GM19025 (cell line): ENCODE data around the gene NMD3.
"Not testable (repeated sequence)": the region's sequence is repeated elsewhere in the genome, so short reads cannot be mapped to it uniquely, and the experiment has no call there.

Experiments
- ATAC-seq: cut with Tn5 transposase; IDR thresholded peaks from one replicate; pipeline ENCODE4 v1.9.1; 2021; ENCODE audit warnings: mild to moderate bottlenecking, low read depth, moderate library complexity; ENCODE audit not compliant: unreplicated experiment

The NMD3 gene

DNA sequence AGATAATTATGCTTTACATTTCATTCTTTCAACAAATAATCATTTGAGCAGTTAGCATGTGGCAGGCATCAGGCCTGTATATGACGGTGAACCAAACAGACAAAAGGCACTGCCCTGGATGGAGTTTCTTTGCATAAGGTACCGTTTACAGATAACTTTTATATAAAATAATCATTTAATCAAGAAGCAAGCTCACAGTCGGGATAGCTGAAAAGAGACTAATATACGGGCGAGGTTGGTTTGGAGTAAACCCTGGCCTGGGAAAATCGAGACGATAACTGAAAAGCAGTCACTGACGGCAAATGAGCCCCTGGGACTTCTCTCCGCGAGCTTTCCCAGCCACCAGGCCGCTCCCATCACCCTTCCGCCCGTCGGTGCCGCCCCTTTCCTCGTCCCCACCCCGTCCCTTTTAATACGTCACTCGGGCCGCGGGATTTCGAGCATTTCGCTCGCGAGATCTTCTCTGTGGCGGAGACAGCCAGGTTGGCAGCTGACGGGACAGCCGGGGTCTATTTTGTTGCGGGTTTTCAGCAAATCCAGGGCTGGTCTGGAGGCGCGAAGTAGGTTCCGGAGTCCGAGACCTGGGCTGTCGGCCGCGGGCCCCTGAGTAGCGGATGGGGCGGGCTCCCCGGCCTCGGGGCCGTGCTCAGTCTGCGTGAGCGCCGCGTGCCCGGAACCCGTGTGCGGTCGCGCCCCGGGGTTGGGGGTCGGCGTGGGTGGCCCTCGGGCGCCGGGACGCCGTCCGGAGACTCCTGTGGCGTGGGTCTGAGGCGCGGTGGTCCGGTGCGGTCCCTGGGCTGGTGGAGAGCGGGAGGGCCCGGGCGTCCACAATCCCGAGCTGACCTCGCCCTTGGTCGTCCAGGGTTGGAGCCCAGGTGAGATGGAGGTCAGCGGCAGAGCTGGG, at the start of gene NMD3:
Gene NMD3 (plus strand): TSS at position 462 of the 904 bp plus-strand sequence. CDS start 703 bp downstream, outside the sequence.
- ATAC-seq = peak; percentile 99

- ATAC-seq = no peak
These were observed 49.2 kb upstream of the NMD3 start for GRCh38 chr3:161171639-161172552.

DNA sequence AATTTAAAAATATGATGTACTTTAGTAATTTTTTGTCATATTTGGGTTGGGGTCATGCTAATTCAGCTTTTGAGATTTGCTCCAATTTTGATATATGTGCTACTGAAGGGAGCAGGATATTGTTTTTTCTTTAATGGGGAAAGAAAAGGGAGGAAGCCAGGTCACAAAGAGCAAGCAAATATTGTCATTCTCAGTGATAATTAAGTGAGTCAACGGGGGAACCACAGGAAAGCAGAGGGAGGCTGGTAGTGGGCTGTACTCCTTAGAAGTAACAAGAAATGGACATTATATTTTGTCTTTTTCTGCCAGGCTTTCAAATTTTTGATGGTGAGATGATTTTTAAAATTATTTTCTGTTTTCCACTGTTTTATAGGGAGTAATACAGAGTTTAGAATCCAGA, 45.6 kb upstream of the NMD3 start:
- no peak for ATAC-seq

DNA sequence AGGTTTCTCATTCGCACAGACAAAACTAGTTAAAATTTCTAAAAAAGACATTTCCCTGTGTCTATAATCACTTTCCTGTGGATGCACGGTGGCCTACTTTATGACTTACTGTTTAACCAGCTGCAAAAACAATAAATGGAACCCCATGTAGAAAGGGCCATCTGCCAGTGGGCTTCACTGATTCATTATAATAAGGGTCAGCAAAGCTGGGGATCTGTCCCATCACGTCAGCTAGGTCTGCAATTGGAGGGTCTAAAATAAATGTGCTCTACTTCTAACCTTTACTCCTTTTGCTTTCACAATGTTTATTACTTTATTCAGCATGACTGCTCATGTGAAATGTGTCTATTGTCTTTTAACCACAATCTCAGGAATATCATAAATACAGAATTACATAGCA, 43.1 kb upstream of the NMD3 start:
- ATAC-seq = no peak

GRCh38 chr3:161181371-161181770, 39.7 kb upstream of the NMD3 start:
- not testable (repeated sequence) for ATAC-seq

- no peak for ATAC-seq
These were observed 34.1 kb upstream of the NMD3 start for GRCh38 chr3:161187046-161187445.

DNA sequence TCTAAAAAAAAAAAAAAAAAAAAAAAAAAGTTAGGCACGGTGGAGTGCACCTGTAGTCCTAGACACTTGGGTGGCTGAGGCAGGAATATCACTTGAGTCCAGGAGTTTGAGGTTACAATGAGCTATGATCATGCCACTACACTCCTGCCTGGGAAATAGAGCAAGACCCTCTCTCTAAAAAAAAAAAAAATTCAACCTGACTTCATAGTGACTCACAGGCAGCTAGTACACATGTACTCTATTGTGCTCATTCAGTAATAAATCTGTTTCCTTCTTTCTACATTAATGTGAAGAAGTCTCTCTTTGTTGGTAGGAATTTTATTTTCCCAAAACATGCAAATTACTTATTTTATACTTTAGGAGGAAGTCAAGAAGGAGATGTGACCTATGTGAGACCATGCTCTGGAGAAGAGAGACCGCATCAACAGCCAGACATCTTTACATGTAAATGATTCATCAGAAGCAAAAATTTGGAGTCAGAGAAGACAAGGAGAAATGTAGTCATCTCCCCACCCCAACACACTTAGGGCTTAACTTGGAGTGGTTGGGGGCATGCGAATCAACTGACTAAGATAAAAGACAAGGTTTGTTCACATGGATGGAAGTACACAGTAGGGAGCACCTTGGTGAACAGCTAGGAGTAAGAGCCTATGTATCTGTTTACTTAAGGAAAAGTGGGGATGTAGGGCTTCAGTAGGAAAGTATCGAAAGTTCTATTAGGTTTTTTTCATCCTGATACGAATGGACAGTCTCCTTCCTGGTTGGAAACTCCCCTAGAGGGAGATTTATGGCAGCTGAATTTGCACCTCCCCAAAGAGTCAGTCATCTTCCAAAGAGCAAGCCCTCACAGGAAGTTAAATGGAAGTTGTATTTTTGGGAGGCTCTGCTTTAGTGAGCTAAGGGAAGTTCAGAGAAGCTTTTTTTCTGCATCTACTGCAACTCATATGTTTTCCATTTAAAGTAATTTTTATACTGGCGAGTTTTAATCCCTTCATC, 23.0 kb upstream of the NMD3 start:
- no peak for ATAC-seq

- ATAC-seq = no peak
These were observed 21.2 kb upstream of the NMD3 start for GRCh38 chr3:161199926-161200325.

DNA sequence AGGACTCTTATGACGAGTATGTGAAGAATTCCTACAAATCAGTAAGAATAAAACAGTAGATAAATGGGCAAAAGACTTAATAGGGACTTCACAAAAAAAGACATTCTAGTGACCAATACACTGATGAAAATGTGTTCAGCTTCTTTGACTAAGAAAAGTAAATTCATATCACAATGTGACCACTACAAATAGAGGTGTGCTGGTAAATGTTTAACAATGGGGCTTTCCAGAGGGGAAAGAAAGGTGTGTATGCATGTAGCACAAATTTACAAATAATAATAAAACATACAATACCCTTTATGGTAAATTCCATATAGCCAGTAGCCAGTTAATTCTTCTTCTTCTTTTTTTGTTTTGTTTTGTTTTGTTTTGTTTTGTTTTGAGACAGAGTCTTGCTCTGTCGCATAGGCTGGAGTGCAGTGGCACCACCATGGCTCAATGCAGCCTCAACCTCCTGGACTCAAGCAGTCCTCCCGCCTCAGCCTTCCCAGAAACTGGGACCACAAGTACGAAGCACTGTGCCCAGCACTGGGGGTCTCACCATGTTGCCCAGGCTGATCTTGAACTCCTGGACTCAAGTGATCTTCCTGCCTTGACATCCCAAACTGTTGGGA, 17.5 kb upstream of the NMD3 start:
- peak; percentile 85 for ATAC-seq

DNA sequence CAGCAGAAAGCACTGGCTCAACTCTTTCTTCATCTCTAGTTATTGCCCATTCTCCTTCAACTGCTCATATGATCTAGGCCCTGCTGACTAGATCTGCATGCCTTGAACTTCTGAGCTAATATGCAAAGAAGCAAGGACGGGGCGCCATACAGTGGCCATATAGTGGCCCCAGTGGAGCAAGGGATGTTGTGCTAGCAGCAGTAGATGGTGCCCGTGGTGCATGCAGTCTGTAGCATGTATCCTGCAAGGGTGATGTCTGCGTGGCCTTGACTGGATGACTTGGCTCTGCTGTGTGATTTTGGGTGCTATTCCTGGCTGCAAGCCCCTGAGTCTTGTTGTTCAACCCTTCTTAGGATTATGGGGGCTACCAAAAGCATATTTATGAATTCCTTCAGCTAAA, 12.2 kb upstream of the NMD3 start:
- ATAC-seq = no peak

- ATAC-seq = no peak
These were observed 8.8 kb upstream of the NMD3 start for GRCh38 chr3:161212171-161212771.

GRCh38 chr3:161212906-161213305, 8.2 kb upstream of the NMD3 start:
- ATAC-seq = no peak

DNA sequence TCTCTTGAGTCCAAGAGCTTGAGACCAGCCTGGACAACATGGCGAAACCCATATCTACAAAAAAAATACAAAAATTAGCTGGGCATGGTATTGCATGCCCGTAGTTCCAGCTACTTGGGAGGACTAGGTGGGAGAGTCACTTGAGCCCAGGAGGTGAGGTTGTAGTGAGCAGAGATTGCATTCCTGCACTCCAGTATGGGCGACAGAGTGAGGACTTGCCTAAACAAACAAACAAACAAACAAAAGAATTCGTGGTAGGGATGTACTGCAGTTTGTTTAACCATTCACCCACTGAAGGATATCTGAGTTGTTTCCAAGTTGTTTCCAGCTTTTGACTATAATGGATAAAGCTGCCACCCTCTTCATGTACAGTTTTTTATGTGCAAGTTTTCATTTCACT, 7.5 kb upstream of the NMD3 start:
- no peak for ATAC-seq

GRCh38 chr3:161215185-161215584, 5.9 kb upstream of the NMD3 start:
- no peak for ATAC-seq

- no peak for ATAC-seq
These were observed 3.6 kb upstream of the NMD3 start for GRCh38 chr3:161217496-161217895.

GRCh38 chr3:161219495-161219894, 1.6 kb upstream of the NMD3 start:
- ATAC-seq = no peak

DNA sequence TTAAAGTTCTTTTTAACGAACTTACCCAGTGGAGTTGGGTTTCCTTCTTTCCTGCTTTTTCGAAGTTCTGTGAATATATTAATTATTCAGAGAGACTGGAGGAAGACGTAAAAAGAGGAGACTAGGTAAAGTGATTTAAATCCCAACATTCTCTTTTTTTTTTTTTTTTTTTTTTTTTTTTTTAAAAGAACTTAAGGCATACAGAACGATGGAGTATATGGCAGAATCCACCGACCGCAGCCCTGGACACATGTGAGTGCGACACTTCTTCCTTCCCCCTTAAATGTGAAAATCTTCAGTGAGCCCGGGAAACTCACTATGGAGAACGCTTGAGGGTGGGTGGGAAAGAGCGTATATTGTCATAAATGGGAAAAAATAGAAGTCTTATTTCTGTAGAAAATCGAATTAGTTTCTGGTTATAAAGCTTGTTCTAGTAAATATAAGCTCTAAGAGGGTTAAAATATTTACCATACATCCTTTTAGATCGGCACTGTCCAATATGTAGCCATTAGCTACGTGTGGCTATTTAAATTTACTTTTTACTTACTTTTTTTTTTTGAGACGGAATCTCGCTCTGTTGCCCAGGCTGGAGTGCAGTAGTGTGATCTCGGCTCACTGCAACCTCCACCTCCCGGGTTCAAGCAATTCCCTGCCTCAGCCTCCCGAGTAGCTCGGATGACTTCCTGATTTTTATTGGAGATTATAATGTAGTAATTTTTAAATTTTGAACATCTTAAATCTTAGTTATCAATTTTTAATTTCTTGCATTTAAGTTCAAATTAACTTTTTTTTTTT, 892 bp downstream of the NMD3 start:
- no peak for ATAC-seq

DNA sequence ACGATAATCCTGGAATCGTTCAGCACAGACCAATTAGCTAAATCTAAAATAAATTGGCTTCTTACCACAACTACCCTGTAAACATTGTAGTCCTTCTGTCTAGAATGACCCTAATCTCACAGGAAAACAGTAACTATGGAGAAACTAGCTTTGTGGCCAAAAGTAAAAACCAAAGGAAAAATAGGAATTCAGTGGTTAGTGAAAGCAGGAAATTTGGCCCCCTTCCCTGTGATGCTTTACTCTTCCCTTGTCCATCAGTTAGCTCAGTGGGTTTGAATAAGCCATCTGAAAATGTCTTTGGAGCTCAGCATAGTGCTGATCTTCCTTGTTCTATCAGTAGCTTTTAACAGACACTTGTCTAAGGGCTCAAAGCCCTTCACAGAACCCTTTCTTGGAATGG, 1.6 kb downstream of the NMD3 start:
- no peak for ATAC-seq

DNA sequence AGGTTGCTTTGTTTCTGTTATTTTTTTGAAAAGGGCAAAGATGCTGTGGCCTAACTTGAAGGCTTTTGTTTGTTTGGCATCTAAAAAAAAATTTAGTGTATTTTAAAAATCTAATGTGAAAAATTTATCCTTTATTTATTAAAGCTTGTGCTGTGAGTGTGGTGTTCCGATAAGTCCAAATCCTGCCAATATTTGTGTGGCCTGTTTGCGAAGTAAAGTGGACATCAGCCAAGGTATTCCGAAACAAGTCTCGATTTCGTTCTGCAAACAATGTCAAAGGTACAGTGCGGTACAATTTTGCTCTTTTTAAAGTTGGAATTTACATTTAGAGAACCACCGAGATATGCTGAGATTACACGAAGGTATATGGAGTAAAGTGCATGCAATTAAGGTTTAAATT, 3.7 kb downstream of the NMD3 start:
- ATAC-seq = no peak
